ENCODE data around the gene AMN.

AMN gene

DNA sequence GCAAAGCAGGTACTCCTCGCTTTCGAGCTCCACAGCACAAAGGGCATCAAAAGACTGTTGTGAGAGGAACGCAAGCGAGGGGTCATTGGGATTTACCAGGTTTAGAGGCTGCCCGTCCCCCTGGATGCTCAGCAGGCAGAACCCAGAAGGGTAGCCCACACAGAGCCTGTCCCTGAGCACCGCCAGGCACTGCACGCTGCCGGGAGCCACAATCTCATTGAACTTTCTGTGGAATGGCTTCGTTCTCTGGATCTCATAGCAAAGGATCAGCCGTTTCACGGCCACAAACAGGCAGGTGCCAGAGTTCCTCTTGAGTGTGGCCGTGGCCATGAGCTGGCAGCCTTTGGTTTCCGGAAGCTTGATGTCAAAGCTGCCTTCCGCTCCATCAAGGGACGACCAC lies 21.5 kb downstream of the AMN start:
- no peak for DNase-seq (ENCODE audit: low read depth in 2 of 2)

DNA sequence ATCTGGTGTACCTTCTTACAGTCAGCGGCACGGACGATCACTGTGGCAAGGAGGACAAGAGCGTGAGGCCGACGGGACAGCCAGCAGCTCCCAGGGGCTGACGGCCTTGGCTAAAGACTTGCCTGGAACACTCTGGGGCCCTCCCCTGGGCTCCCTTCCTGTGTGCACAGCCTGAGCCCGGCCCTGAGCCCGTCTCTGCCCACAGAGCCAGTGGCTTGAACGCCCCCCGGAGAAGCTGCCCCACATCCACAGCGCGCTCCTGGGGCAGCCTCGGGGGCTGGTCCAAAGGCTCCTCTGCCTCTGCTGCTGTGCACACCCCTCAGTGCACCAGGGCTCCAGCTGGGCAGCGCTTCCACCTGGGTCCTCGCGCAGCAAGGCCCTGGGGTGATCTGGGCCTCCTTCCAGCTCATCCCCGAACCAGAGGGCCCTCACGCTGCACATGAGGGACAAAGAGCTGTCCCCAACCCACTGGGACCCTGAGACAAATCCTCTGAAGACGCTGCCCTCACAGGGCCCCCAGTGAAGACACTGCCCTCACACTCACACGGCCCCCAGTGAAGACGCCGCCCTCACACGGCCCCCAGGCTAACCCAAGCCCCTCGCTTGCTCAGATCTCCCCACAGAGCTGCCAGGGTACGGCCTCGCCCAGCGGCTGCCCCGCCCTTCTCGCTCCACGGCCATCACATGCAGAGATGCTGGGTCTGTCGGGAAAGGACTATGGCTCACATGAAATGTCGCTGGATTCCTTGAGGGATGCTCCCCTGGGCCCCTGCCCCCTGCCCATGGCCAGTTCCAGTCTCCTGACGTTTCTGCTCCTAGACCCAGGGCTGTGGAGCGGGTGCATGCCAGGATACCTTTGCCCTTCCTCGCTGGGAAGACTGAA lies 22.2 kb downstream of the AMN start:
- no peak for DNase-seq (ENCODE audit: low read depth in 2 of 2)

DNA sequence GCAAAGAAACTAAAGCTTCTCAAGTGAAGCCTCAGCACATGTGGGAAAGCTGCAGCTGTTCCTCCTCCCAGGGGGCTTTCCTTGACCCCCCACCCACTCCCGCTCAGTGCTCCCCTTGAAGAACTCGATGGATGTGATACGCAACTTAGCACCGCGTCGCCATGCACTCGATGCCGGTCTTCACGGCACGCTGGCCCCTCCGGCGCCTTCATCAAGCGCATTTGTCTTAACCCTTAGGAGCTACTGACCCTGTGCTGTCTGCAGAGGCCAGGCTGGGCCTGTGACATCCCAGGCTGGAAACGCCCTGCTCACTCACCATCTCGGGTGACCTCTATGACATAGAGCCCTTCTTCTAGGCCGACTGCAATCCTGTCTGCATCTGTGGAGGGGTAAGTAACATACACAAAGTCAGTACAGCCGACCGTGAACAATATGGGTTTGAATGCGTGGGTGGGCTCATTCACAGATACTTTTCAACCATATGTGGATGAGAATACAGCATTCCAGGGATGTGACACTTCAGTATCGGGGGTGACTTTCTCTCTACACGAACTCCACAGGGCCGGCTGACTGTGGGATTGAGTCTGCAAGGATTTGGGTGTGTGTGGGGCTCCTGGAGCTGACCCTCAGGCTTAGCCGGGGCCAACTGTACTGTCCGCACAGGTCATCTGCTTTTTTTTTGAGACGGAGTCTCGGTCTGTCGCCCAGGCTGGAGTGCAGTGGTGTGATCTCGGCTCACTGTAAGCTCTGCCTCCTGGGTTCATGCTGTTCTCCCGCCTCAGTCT lies 23.1 kb downstream of the AMN start:
- DNase-seq (ENCODE audit: low read depth in 2 of 2) = peak in 1 of 2 experiments; percentile 26

DNA sequence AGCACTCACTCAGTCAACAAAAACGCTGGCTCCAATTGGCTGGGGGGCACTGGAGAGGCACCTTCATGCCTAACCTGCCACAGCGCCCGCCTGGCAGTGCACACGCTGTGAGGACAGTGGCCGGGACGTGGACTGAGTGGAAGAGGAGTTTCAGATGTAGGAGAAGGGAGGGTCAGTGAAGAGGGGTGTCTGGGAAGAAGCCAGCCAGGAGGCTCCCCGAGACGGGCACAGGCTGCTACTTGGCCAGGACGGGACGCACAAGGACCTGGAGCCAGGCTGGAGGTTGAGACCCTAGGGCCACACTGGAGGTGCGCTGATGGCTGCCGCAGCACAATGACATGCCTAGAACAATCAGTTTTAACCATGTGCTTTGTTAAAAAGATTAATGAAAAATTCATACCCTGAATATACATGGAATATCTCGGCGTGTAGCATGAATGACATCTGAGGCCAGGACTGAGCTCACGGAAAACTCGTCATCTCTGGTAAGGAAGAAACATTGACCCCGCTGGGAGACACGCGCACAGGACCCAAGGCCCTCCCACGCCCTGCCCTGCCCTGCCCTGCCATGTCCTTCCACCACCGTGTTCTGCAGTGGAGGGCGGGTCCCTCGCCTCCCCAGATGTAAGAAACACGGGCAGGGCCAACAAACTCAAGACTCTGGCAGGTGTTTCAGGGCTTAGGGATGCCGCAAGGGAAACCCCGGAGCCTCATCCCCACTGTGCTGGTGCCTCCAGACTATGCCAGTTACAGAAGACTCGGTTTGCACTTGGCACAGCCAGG lies 25.0 kb downstream of the AMN start:
- DNase-seq (ENCODE audit: low read depth in 2 of 2) = no peak

DNA sequence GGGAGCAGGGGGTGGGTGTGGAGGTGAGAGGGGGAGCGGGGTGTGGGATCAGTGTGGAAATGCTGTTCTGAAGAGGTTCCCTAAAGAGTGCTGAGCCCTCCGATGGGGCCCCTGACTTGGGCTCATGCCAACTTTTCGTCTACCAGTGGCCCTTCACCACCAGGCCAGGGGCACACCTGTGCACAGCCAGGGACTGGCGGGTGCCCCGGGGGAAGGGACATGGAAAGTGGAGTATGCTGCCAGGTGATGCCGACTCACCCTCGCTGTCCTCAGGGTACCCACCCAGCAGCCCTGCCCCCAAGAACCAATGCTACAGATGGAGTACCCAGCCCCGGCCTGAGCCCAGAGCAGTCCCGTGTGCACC lies 26.2 kb downstream of the AMN start:
- no peak for DNase-seq (ENCODE audit: low read depth in 2 of 2)

DNA sequence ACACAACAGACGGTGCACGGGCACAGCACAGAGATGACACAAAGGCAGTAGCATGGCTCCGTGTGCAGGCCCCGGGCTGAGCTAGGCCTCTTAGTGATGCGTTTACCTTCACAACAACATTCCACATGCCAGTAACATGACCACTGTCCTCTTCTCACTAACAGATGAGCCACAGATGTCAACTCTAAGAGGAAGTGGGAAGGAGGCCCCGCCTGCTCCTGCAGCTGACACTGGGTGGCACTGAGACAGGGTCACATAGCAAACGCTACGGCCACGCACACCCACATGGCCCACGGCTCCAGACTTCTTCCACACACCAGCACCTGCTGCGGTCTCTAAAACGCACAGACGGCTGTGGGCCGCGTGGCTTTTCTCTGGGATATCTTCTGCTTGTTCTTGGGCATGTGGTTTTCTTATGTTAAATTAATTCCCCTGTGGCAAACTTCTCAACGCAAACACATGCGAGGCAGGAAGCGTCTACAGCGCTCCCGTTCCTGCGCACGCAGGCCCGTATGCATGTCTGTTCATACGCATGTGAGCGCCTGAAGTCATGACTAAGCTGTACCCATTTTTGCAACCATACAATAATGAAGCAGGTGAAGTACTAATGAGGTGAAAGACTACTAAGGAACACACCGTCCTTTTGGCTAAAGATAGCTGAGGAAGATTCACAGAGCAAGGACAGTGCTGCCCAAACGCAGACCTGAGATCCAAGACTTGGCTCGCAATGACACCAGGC lies 26.8 kb downstream of the AMN start:
- DNase-seq (ENCODE audit: low read depth in 2 of 2) = peak in 1 of 2 experiments; percentile 12

DNA sequence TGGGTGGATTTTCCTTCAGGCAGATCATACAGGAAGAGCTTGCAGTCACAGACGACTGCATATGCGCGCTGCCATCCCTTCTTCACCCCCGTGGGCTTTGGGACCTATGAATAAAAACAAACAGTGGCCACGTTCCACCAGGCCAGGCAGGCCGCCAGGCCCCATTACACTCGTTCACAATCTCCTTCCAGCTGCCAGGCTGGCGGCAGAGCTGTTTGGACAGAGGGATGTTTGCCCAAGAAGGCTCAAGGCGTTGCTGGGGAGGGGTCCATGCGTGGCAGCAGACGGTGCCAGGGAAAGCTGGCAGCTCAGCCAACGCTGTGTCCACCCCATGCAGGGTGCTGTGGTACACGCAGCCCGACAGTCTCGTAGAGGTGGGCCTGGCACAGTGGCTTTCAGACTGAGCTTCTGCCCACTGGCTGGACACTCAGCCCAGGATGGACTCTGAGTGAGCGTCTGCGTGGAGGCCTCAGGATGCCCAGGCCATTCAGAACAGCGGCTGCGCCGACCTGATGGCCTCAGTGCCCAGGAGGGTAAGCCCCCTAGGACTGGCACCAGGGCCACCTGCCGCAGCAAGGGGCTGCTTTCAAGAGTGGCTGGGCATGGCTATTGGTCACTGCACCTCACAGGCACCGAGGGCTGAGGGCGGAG lies 27.5 kb downstream of the AMN start:
- DNase-seq (ENCODE audit: low read depth in 2 of 2) = no peak

DNA sequence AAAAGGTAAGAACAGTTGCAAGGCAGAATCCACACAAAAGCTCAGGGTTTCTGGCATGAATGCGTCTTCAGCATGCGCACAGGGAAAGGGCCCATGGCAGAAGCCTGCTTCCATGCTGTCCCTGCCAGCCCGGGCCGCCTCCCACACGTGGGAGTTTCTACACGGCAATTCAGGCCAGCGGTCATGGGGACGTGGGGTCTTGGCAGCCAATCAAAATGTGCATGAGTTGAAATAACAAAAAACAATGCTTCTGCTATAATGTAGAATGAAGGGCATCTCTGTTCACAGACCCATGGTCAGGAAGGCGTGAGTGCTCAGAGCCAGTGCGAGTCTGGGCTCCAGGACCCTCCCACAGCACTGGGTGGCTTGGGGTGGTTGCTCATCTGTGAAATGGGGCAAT lies 28.6 kb downstream of the AMN start:
- no peak for DNase-seq (ENCODE audit: low read depth in 2 of 2)

DNA sequence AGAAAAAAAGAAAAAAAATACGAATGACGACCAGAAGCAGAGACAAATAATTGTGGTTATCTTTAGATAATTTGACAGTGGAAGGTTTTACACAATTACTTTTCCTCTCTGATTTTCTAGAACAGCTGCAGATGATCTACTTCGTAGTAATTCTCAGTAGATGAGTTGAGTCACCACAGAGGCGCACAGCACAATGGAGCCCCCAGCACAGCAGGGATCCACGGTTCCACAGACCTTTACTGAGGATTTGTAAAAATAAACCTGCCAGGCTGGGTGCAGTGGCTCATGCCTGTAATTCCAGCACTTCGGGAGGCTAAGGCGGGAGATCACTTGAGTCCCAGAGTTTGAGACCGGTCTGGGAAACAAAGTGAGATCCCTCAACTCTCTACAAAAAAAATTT lies 29.3 kb downstream of the AMN start:
- peak; percentile 59 for DNase-seq (ENCODE audit: low read depth in 2 of 2)

DNA sequence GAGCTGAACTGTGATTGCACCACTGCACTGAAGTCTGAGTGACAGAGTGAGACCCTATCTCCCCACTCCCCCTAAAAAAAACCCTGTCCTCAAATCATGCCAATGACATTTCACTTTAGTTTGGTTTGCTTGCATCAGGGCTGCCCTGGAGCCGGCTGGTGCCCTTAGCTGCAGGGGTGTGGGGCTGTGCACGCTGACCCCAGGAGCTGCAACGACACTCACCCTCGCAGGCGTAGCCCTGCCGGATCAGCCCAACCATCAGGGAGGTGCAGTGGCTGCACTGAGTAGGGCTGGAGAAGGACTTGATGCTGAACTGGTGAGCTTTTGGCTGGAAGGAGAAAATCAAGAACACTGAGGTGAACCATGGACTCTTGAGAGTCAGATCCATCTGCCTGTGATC lies 29.8 kb downstream of the AMN start:
- no peak for DNase-seq (ENCODE audit: low read depth in 2 of 2)

DNA sequence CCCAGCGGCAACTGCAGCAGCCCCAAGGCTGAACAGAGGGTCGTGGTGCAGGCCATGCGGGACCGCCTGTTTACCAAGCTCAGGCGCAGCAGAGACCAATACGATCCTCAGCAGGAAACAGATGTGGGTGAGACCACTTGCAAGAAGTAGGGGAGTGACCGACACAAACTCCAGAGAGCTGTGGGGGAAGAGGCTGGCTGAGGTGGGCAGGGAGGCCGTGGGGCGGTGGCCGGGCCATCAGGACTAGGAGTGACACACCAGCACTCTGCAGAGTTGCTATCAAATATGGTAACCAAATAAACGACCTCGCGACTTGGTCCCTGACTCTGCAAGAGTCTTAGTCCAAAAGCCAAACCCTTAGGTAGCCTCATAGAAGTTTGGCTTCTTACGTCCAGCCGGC lies 30.6 kb downstream of the AMN start:
- DNase-seq (ENCODE audit: low read depth in 2 of 2) = no peak

DNA sequence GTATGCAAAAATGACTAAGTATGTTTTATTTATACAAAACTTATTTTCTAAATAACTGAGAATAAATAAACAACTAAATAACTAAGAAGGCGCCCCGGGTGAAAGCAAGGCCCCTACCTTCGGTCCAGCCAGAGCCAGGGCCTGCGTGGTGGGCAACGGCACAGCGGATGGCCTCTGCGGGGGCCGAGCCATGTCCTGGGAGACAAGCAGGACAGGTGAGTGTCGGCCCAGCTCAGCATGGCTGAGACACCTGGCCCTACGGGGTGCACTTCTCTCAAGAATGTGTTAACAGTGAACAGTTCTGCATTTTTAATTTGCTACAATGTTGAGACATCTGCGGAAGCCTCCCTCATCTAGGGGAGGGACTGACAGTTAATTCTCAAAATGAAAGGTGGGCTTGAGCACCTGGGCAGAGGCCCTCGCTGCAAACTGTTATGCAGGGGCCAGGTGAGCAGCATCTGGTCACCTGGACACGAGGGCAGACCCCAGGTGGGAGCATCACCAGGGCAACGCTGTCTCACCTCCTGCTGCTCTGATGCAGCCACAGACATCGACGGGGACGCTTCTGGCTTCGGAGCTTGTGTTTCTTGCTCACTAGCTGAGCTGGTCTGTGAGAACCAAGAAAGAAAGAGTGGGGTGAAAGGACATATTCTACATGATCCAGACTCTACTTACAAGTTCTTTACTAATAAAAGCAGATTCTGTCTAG lies 31.8 kb downstream of the AMN start:
- DNase-seq (ENCODE audit: low read depth in 2 of 2) = no peak

DNA sequence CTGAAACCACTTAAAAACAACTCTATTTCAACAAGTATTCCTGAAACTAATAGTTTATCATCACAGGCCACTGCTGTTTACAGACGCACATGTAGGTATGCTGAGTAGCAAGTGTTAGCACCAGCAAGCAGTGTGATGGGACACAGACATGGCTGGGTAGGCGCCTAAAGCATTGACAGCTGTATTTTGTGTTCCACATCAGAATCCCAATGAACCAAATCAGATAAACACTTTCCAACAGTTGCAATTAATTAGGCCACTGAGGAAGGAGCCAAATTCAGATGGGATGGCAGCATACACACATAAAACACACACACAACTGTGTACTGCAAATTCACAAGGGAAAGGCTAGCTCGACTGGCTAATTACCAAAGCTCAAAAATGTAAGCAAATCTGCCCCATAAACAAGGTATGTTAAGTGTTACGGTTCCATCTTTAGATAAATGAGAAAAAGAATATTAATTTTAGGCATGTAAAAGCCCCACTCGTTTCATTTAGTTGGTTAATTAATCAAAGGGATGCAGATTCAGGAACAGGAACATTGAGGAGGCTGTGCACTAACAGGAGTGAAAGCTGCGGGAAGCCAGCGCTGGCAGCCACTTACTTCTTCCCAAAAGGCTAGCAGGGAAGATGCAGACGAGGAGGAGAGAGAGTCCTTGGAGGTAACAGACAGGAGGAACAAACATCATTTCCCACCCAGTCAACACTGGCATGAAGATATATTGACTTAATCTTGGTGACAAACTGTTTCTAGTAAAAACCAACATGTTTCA lies 33.4 kb downstream of the AMN start:
- no peak for DNase-seq (ENCODE audit: low read depth in 2 of 2)

DNA sequence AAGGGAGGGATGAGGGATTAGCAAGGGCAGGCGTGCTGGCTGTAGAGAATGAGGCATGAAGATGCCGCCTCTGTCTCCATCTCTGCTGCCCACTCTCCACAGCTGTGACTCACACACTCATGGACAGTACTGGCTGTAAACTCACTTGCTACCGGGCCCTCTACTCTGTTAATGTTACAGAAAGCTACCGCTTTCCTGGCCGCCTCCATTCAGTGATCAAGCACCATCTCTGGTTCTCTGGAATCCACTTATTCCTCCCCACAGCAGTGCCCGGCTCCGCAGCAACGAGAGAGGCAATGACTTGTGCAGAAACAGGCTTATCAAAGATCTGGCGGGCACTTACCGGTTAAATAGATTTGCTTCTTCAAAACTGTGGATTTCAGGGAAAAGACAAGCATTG lies 34.8 kb downstream of the AMN start:
- DNase-seq (ENCODE audit: low read depth in 2 of 2) = no peak

DNA sequence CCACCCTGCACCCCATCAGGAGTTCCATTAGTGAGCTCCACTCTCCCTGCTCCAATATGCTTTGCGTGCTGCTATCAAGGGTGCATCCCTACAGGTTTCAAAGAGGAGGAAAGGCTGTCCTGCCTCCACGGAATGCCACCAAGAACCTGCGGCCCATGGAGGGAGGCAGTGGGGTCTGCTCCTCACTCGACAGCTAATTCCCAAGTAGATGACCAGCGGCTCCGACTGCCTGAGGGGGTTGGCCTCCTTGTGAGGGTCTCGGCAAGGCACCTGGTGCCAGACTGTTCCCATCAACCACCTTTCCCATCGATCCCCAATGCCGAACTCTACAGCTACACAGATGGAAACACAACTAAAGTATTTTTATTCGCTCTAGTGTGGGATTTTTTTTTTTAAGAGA lies 36.0 kb downstream of the AMN start:
- no peak for DNase-seq (ENCODE audit: low read depth in 2 of 2)

DNA sequence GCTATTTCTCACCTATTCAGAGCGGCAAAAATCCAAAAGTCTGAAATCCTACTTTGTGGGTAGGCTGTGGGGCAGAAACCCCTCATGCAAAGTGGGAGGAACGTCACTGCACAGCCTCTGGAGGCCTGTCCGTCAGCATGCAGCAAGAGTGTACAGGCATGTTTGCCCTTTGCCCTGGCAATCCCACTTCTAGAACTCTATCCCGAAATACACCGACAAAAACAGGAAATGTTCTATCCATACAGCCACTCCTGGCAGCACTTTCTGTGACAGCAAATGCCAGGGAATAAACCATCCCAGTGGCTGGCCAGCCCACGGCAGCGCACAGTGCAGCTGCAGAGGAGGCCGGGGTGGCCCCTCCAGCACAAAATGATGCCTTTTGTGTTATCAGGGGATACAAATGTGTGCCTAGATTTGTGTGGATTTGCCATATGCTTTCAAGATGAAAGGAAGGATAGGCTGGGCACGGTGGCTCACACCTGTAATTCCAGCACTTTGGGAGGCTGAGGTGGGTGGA lies 39.7 kb downstream of the AMN start:
- DNase-seq (ENCODE audit: low read depth in 2 of 2) = no peak

DNA sequence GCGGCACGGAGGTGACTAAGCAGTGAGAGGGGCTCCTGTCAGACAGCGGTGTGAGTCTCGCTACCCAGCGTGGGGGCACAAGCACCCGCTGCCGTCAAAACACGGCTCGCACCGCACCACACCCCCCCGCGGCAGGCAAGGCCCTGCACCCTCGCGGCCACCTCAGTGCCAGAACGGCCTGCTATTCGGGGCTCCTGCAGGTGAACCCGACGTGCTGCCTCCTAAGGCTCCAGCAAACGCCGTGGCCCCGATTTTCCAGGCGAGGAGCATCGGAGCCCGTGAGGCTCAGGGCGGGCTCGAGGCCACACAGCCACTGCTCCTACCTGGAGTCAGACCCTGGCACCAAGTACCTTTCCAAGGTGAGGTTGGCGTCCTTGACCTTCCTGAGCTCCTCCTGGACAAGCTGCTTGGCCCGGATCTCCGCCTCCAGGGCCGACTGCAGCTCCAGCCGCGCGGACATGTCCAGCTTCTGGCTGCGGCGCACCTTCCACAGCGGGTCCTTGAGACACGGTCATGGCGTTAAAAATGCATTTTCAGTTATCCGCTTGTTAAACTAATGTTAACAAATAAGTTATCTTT lies 41.8 kb downstream of the AMN start:
- no peak for DNase-seq (ENCODE audit: low read depth in 2 of 2)

DNA sequence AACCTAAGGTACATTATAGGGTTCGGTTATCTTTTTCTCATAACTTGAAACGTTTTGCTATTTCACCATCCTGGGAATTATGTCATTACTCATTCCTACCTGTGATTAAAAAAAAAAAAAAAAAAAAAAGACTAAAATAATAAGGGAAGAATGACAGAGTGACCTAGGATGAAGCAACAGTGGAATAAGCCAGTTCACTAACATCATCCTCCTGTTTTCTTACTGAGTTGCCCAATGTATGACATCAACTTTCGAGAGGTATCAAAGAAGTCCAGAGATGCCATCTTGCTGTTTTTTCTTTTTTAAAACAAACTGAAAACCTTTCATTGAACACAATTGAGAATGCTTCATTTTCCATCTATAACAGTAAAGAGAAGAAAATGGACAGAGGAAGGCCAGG lies 42.8 kb downstream of the AMN start:
- no peak for DNase-seq (ENCODE audit: low read depth in 2 of 2)

DNA sequence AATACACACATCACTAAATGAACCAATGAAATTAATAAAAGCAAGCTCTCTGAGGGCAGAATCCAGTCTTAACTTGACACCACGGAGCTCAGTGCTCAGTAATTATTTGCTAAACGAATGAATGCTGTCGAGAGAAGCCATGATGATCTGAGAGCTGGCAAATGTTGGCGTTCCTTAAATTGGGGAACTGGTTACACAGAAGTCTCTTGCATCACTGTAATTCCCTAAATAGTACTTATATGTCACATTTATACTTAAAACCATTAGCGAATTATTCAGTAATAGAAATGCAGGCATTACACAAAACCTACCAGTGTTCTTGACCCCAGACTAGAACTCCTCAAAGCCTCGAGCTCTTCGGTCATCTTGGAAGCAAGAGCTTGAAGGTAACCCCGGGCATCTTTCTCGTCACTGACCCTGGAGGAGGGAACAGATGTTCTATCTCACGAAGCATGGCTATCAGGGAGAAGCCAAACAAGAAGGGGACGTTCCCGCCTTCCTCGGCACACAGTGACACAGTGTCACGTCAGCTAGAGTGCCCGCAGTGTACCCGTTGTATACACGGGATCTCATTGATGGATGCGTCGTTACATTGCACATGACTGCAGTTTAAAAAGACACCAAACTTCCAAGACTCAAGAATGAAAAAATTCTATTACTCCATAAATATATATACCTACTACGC lies 43.6 kb downstream of the AMN start:
- DNase-seq (ENCODE audit: low read depth in 2 of 2) = no peak

All from fibroblast of skin of left biceps (primary cell).